Inflammatory macrophage treated with lipopolysaccharide for 1 hour (primary cell): ENCODE results near the gene DRC1.

Experiments used
- DNase-seq, 2 donors: peaks; one replicate each; pipeline ENCODE4 v3.0.0-alpha.2; 2020 to 2022

DRC1 gene

GRCh38 chr2:26400723-26401122, 997 bp upstream of the DRC1 start:
- no peak for DNase-seq

- DNase-seq, result no peak
Observed at GRCh38 chr2:26407526-26407925, 5.8 kb downstream of the DRC1 start.

- no peak for DNase-seq
Observed at GRCh38 chr2:26409785-26410184, 8.1 kb downstream of the DRC1 start.

DNA sequence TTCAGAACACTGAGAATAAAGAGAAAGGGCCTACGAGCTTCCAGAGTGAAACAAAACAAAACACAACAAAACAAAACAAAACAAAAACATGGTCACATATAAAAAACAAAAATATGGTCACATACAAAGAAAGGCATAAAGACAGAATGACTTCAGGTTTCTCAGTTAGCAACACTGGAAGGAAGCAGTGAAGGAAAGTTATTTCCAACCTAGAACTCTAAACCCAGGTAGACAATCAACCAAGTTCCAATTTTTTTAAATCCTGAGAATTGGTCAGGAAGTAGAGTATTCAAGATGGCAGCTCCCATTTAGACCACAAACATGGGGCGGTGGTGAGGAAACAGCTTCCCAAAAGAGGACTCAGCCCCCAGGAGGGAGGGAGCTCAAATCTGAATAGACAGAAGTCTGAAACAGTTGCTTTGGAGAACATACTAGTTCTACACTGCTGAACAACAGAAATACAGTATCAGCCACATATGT, 9.1 kb downstream of the DRC1 start:
- DNase-seq, result peak; percentile 8 to 19

DNA sequence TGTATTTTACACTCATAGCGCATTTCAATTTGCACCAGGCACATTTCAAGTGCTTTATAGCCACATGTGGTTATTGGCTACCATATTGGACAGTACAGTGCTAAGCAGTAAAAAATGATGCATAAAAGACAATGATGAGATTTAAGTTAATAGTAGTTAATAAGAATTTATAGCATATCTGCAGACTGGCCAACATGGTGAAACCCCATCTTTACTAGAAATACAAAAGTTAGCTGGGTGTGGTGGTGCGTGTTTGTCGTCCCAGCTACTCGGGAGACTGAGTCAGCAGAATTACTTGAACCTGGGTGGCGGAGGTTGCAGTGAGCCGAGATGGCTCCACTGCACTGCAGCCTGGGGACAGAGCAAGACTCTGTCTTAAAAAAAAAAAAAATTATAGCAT, 9.7 kb downstream of the DRC1 start:
- no peak for DNase-seq

DNA sequence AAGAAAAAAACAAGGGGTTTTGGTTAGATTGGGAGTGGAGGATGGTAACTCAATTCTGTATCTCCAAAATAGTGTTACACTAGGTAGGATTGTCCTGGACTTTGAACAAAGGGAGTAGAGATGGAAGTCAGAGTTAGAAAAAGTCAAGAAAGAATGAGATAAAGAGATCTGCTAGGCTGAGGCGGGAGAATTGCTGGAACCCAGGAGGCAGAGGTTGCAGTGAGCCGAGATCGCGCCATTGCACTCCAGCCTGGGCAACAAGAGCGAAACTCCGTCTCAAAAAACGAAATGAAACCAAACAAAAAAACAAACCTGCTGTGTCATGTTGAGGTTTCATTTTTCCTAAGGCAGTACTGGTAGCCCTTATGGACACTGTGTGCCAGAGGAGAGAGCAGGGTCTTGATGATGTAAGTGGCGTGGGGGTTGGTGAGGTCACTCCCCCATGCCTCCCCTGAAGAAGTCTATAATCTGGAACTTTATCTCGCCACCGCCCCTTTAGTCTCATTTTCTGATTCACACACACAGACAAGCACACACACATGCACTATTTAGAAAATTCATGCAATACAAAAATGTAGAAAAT, 10.5 kb downstream of the DRC1 start:
- peak; percentile 87 to 91 for DNase-seq

DNA sequence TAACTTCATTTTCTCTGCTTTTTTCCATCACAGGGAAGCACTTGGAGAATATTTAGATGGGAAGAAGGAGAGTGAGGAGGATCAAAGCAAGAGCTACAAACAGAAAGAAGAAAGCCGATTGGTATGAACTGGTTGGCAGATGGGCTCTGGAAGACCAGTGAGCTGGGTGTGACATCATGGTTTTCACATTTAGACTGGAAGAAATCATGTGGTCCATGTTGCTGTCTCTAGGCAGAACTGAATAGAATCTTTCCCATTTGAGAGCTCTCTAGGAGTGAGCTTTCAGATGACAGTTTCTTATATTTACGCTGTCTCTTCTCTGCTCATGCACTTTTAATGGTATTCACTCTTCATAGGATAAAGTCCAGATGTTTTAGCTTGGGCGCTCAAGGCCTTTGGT, 12.6 kb downstream of the DRC1 start:
- DNase-seq, result peak; percentile 8 to 48

- DNase-seq, result no peak
Observed at GRCh38 chr2:26421961-26422360, 20.2 kb downstream of the DRC1 start.

GRCh38 chr2:26422947-26423629, 21.4 kb downstream of the DRC1 start:
- no peak for DNase-seq

- no peak for DNase-seq
Observed at GRCh38 chr2:26423750-26424149, 22.0 kb downstream of the DRC1 start.

- no peak for DNase-seq
Observed at GRCh38 chr2:26424221-26424620, 22.5 kb downstream of the DRC1 start.

- no peak for DNase-seq
Observed at GRCh38 chr2:26428846-26429245, 27.1 kb downstream of the DRC1 start.

DNA sequence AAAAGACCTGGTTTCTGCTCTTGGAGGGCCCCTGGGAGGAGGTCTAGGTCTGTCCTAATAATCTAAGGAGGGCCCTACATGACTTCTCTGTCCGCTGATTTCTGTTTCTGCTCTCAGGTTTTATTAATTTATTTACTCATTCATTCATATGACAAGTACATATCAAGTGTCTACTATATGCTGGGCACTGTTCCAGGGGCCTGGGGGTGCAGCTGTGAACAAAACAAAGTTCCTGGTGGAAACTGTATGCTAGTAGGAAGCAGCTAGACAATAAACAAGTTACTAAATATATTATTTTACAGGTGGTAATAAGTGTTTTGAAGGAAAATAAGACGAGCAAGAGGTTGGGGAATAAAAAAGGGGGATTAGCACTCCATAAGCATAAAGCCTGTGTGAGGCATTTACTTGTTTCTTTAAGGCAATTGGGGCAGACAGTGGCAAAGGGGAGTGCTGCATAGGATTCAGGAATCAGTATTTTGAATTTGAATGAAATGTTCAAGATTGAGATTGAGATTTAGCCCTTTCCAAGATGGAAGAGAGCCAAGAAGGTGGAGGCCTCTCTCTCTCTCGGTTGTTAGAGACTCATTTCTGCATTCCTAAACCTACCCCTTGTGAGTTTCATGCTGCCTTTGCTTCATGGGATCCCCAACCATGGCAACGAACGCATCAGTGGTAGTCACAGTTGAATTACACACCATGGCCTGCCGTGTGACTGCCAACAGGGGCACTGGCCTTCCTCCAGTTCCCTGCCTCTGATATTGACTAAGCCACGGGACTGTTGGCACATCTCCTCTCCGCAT, 28.3 kb downstream of the DRC1 start:
- DNase-seq, result no peak

- DNase-seq, result no peak
Observed at GRCh38 chr2:26430826-26431225, 29.1 kb downstream of the DRC1 start.

DNA sequence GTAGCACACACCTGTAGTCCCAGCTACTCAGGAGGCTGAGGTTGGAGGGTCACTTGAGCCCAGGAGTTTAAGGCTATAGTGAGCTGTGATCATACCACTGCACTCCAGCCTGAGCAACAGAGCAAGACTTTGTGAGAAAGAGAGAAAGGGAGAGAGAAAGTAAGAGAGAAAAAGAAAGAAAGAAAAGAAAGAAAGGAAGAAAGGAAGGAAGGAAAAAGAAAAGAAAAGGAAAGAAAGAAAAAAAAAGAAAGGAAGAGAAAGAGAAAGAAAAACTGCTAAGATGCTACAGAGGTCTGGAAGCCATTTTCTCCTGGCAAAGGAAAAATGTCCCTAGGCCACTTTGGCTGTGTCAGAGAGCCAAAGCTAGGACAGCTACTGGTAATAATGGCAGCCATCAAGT, 30.6 kb downstream of the DRC1 start:
- no peak for DNase-seq

DNA sequence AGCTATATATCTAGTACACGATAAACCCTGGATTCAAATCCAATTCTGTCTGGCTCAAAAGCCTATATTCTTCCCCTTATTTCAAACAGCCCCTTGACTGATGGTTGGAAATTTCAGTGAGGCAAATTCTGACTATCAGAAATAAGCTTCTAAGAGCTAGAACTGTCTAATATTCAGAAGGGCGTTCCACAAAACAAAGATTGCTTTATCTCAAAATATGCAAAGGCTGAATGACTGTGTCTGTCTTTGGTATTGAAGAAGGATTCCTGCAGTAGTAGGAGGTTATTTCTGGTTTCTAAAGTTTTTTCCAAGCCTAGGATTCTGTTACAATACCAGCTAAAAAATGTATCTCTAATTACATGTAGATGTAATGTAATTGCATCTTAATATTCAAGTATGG, 31.1 kb downstream of the DRC1 start:
- DNase-seq, result no peak

GRCh38 chr2:26435106-26435505, 33.4 kb downstream of the DRC1 start:
- no peak for DNase-seq

GRCh38 chr2:26438526-26438925, 36.8 kb downstream of the DRC1 start:
- DNase-seq, result no peak

DNA sequence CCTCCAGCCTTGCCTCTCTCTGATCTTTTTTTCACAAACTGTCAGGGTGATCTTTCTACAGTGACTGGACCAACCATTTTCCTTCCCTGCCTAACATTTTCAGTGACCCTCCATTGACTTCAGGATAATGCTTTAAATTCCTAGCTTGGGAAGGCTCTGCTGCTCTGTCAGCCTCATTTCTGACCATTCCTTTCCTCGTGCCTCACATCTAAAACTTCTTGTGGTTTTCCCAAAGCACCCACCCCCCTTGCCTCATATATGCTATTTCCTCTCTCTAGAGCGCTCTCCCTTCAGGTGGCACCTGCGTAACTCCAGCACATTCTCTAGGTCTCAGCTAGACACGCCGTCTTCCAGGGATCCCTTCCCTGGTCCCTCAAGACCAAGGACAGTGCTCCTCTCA, 37.2 kb downstream of the DRC1 start:
- no peak for DNase-seq

GRCh38 chr2:26442301-26442700, 40.6 kb downstream of the DRC1 start:
- DNase-seq, result no peak

DNA sequence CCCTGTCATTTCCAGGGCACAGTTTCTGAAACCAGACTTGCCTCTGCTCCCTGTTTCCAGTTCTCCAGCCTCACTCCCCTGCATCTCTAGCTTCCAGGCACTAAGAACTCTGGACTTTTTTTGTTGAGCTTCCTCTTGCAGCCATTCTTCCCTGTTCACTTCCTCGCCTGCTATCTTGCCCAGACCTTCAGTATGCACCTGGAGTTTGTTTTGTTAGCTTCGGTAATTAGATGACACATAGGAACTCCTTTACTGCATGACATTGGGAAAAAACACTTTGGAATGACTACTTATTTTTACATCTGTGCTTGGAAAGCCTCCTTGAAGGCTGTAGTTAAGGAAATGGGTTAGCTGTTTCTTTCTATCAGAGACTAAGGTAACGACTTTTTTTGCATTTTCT, 41.0 kb downstream of the DRC1 start:
- DNase-seq, result no peak

- DNase-seq, result no peak
Observed at GRCh38 chr2:26444236-26444635, 42.5 kb downstream of the DRC1 start.

GRCh38 chr2:26448651-26449050, 46.9 kb downstream of the DRC1 start:
- no peak for DNase-seq
